ENCODE results near the gene DPY19L1. TPM values are rescaled to one million over a fixed set of nuclear protein-coding genes. Genes with fewer than 3 reads are reported as not detected.

The DPY19L1 gene
- polyA plus RNA-seq, 1 donor from 2014 or later, result 6.3 TPM

- no peaks in the 10 kb centered on the region for H3K27me3 ChIP-seq (ENCODE audit: insufficient read depth, low read depth, low read length)
- H3K4me3 ChIP-seq (ENCODE audit: low read length), result no peak overlapping the region
- no peaks in the 10 kb centered on the region for H3K36me3 ChIP-seq (ENCODE audit: insufficient read depth, low read length)
- no peak overlapping the region for H2AFZ ChIP-seq (ENCODE audit: low read depth, low read length)
- peaks cover 19% of the 10 kb centered on the region for H3K79me2 ChIP-seq (replicated peaks; ENCODE audit: insufficient read depth, low read length)
- no peaks in the 10 kb centered on the region for H3K9me3 ChIP-seq (ENCODE audit: low read length)
- H4K20me1 ChIP-seq (ENCODE audit: insufficient read depth), result peaks cover 4% of the 10 kb centered on the region
- H3F3A ChIP-seq (ENCODE audit: insufficient read depth, low read length, poor library complexity, severe bottlenecking), result peaks cover 3% of the 10 kb centered on the region
- H3K27ac ChIP-seq (ENCODE audit: low read length), result no peak overlapping the region
- no peak overlapping the region for H3K9ac ChIP-seq (ENCODE audit: low read length)
- H3K9me2 ChIP-seq (ENCODE audit: insufficient read depth, low read length), result no peaks in the 10 kb centered on the region
- TF ChIP-seq POLR2AphosphoS5 (IDR thresholded peaks at IDR 0.05) (no peak), RAD21 (conservative IDR thresholded peaks at IDR 0.05) (no peak)
- TF ChIP-seq, protein P1, sequence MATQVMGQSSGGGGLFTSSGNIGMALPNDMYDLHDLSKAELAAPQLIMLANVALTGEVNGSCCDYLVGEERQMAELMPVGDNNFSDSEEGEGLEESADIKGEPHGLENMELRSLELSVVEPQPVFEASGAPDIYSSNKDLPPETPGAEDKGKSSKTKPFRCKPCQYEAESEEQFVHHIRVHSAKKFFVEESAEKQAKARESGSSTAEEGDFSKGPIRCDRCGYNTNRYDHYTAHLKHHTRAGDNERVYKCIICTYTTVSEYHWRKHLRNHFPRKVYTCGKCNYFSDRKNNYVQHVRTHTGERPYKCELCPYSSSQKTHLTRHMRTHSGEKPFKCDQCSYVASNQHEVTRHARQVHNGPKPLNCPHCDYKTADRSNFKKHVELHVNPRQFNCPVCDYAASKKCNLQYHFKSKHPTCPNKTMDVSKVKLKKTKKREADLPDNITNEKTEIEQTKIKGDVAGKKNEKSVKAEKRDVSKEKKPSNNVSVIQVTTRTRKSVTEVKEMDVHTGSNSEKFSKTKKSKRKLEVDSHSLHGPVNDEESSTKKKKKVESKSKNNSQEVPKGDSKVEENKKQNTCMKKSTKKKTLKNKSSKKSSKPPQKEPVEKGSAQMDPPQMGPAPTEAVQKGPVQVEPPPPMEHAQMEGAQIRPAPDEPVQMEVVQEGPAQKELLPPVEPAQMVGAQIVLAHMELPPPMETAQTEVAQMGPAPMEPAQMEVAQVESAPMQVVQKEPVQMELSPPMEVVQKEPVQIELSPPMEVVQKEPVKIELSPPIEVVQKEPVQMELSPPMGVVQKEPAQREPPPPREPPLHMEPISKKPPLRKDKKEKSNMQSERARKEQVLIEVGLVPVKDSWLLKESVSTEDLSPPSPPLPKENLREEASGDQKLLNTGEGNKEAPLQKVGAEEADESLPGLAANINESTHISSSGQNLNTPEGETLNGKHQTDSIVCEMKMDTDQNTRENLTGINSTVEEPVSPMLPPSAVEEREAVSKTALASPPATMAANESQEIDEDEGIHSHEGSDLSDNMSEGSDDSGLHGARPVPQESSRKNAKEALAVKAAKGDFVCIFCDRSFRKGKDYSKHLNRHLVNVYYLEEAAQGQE (IDR thresholded peaks at IDR 0.05; ENCODE audit: borderline replicate concordance), result no peak
- TF ChIP-seq, protein P2, sequence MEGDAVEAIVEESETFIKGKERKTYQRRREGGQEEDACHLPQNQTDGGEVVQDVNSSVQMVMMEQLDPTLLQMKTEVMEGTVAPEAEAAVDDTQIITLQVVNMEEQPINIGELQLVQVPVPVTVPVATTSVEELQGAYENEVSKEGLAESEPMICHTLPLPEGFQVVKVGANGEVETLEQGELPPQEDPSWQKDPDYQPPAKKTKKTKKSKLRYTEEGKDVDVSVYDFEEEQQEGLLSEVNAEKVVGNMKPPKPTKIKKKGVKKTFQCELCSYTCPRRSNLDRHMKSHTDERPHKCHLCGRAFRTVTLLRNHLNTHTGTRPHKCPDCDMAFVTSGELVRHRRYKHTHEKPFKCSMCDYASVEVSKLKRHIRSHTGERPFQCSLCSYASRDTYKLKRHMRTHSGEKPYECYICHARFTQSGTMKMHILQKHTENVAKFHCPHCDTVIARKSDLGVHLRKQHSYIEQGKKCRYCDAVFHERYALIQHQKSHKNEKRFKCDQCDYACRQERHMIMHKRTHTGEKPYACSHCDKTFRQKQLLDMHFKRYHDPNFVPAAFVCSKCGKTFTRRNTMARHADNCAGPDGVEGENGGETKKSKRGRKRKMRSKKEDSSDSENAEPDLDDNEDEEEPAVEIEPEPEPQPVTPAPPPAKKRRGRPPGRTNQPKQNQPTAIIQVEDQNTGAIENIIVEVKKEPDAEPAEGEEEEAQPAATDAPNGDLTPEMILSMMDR (IDR thresholded peaks at IDR 0.05; ENCODE audit: poor library complexity, severe bottlenecking), result no peak
- H3K4me2 ChIP-seq (ENCODE audit: low read length), result no peak overlapping the region
Measured at GRCh38 chr7:35032166-35032565, 5.1 kb downstream of the DPY19L1 start.

GRCh38 chr7:35030848-35031247 lies 6.4 kb downstream of the DPY19L1 start:
- H3K9me3 ChIP-seq (ENCODE audit: low read length), result no peaks in the 10 kb centered on the region
- no peak overlapping the region for H2AFZ ChIP-seq (ENCODE audit: low read depth, low read length)
- H3K9ac ChIP-seq (ENCODE audit: low read length), result no peak overlapping the region
- peaks cover 22% of the 10 kb centered on the region for H3K79me2 ChIP-seq (replicated peaks; ENCODE audit: insufficient read depth, low read length)
- TF ChIP-seq POLR2AphosphoS5 (IDR thresholded peaks at IDR 0.05), result no peak
- no peak for TF ChIP-seq EP300 (conservative IDR thresholded peaks at IDR 0.05; ENCODE audit: poor library complexity, severe bottlenecking)
- TF ChIP-seq RAD21 (conservative IDR thresholded peaks at IDR 0.05), result no peak
- TF ChIP-seq SMC3 (conservative IDR thresholded peaks at IDR 0.05; ENCODE audit: poor library complexity), result no peak
- TF ChIP-seq, protein P1 (IDR thresholded peaks at IDR 0.05; ENCODE audit: borderline replicate concordance), result no peak
- no peak for TF ChIP-seq MXI1 (conservative IDR thresholded peaks at IDR 0.05; ENCODE audit: poor library complexity, severe bottlenecking)
- no peak for TF ChIP-seq EZH2 (IDR thresholded peaks at IDR 0.05; ENCODE audit: borderline replicate concordance, insufficient read depth, low read length, poor library complexity, severe bottlenecking)
- TF ChIP-seq, protein P2 (IDR thresholded peaks at IDR 0.05; ENCODE audit: poor library complexity, severe bottlenecking), result no peak
- TF ChIP-seq TAF1 (IDR thresholded peaks at IDR 0.05; ENCODE audit: low read depth), result no peak
- H3K4me2 ChIP-seq (ENCODE audit: low read length), result no peak overlapping the region
- no peak overlapping the region for H3K27ac ChIP-seq (ENCODE audit: low read length)
- H3F3A ChIP-seq (ENCODE audit: insufficient read depth, low read length, poor library complexity, severe bottlenecking), result no peaks in the 10 kb centered on the region
- H3K4me3 ChIP-seq (ENCODE audit: low read length), result no peak overlapping the region
- H3K9me2 ChIP-seq (ENCODE audit: insufficient read depth, low read length), result no peaks in the 10 kb centered on the region
- H3K36me3 ChIP-seq (ENCODE audit: insufficient read depth, low read length), result no peaks in the 10 kb centered on the region
- H3K27me3 ChIP-seq (ENCODE audit: insufficient read depth, low read depth, low read length), result no peaks in the 10 kb centered on the region
- no peaks in the 10 kb centered on the region for H4K20me1 ChIP-seq (ENCODE audit: insufficient read depth)

All from neural cell (in vitro differentiated cells).